K562 (cell line): ENCODE results near the gene RASIP1. TPM values are rescaled to one million over a fixed set of nuclear protein-coding genes. Genes with fewer than 3 reads are reported as not detected.
A peak's percentile ranks its signal among the peaks of the same experiment; 100 is the strongest.

Source experiments
- ATAC-seq: fragments of 200-7000 bp; cut with Tn5 transposase; 3 replicates; pipeline ENCODE4 v1.9.1; 2020; ENCODE audit warnings: moderate library complexity
- BruUV-seq: library from RNA; stranded (reverse); fragments of 400-500 nt; replicated peaks from 2 replicates; lab custom pipeline; 2021; lab: Mats Ljungman, UMichigan
- CTCF ChIA-PET: fragments of 300-600 bp; formaldehyde crosslinking; extraction: SDS; loops from one replicate; lab custom pipeline; 2021; ENCODE audit warnings: low intra/inter-chr PET ratio; lab: Yijun Ruan, JAX
- POLR2A ChIA-PET: fragments of 300-600, 350-650 bp; sonication (Branson Sonifier 250); formaldehyde crosslinking; extraction: SDS; loops from one replicate; lab custom pipeline; 2021; ENCODE audit warnings: antibody characterized with exemption, inconsistent platforms; lab: Yijun Ruan, JAX
- DNase-seq, 4 experiments: peaks; one replicate each; pipeline versions ENCODE4 v3.0.0 to v3.0.0-alpha.2; 2011 to 2018; ENCODE audit warnings: low spot score in 3 of 4, mixed read lengths in 3 of 4; ENCODE audit errors: extremely low read depth in 1 of 4
- FAIRE-seq: peaks from 2 replicates; lab custom pipeline; 2011; peaks lifted over from hg19 to GRCh38; lab: Jason Lieb, UNC
- H2AFZ ChIP-seq: 2 replicates; pipeline ENCODE4 v1.6.0; 2011; ENCODE audit warnings: low read depth, low read length, control low read depth, inconsistent platforms
- H3K27ac ChIP-seq: fragments of 200-600 bp; 3 replicates; pipeline ENCODE4 v1.8.0; 2011; ENCODE audit warnings: low read depth, mild to moderate bottlenecking, control low read depth, inconsistent platforms, low read length, moderate library complexity, mixed read lengths; ENCODE audit errors: extremely low read depth
- H3K27me3 ChIP-seq, 2 experiments: fragments of 300-600 bp in 1 of 2; 2 replicates in 1 of 2; 3 replicates in 1 of 2; pipeline versions ENCODE4 v1.6.0 to v1.8.0; 2011; ENCODE audit warnings: inconsistent platforms in 2 of 2, low read length in 2 of 2, mild to moderate bottlenecking in 1 of 2, mixed read lengths in 1 of 2, moderate library complexity in 1 of 2; ENCODE audit not compliant: control insufficient read depth in 2 of 2, insufficient read depth in 2 of 2
- H3K36me3 ChIP-seq: fragments of 300-600 bp; 3 replicates; pipeline ENCODE4 v1.8.0; 2011; ENCODE audit warnings: mild to moderate bottlenecking, low read length, inconsistent platforms; ENCODE audit not compliant: control insufficient read depth, insufficient read depth
- H3K4me1 ChIP-seq, 2 experiments: fragments of 200-600 bp in 1 of 2; replicated peaks in 1 of 2; 2 replicates in 1 of 2; 3 replicates in 1 of 2; pipeline versions ENCODE4 v1.5.1 to v1.8.0; 2011; ENCODE audit warnings: inconsistent platforms in 2 of 2, low read length in 2 of 2, mild to moderate bottlenecking in 1 of 2, mixed read lengths in 1 of 2, moderate library complexity in 1 of 2; ENCODE audit not compliant: control insufficient read depth in 2 of 2, insufficient read depth in 2 of 2
- H3K4me2 ChIP-seq: 2 replicates; pipeline ENCODE4 v1.6.1; 2011; ENCODE audit warnings: low read length, control low read depth, inconsistent platforms, mixed read lengths; ENCODE audit not compliant: insufficient read depth
- H3K4me3 ChIP-seq: fragments of 200-600 bp; sonication (generic), shearing (Covaris generic); 2 replicates; pipeline ENCODE4 v1.5.1; 2016; ENCODE audit warnings: control low read depth, inconsistent platforms
- H3K79me2 ChIP-seq: fragments of 200-600 bp; 3 replicates; pipeline ENCODE4 v1.8.0; 2011; ENCODE audit warnings: low read length, inconsistent platforms; ENCODE audit not compliant: control insufficient read depth, insufficient read depth
- H3K9ac ChIP-seq, 2 experiments: 2 replicates each; pipeline versions ENCODE4 v1.6.0 to v1.6.1; 2011; ENCODE audit warnings: low read depth in 2 of 2, low read length in 2 of 2, control low read depth in 1 of 2, inconsistent platforms in 1 of 2, mild to moderate bottlenecking in 1 of 2, mixed read lengths in 1 of 2; ENCODE audit not compliant: insufficient read depth in 1 of 2
- H3K9me1 ChIP-seq: one replicate; pipeline ENCODE4 v1.6.0; 2011; ENCODE audit warnings: inconsistent platforms, mild to moderate bottlenecking, low read length, moderate library complexity; ENCODE audit not compliant: control insufficient read depth, insufficient read depth
- H3K9me3 ChIP-seq: replicated peaks from 2 replicates; pipeline ENCODE4 v1.5.1; 2011; ENCODE audit warnings: low read depth, low read length, inconsistent platforms; ENCODE audit not compliant: control insufficient read depth, insufficient read depth
- H4K20me1 ChIP-seq: replicated peaks from 2 replicates; pipeline ENCODE4 v1.6.1; 2011; ENCODE audit warnings: low read length, inconsistent platforms, mixed read lengths; ENCODE audit not compliant: control insufficient read depth, insufficient read depth
- CTBP1 ChIP-seq: fragments of 450-650 bp; IDR thresholded peaks from 2 replicates; pipeline ENCODE4 v1.6.1; 2016; ENCODE audit warnings: borderline replicate concordance
- GTF2E2 ChIP-seq: fragments of 200-800 bp; sonication (Bioruptor generic); IDR thresholded peaks from 2 replicates; pipeline ENCODE4 v1.6.1; 2016; ENCODE audit warnings: missing genetic modification characterization, missing compliant biosample characterization
- HIVEP1 ChIP-seq: fragments of 250-450 bp; sonication (Bioruptor Pico); IDR thresholded peaks from 2 replicates; pipeline ENCODE4 v1.4.0; 2020; ENCODE audit warnings: mild to moderate bottlenecking
- ILF3 ChIP-seq: fragments of 450-650 bp; IDR thresholded peaks from 2 replicates; pipeline ENCODE4 v1.6.1; 2018; ENCODE audit warnings: antibody characterized with exemption, mild to moderate bottlenecking, moderate library complexity, borderline replicate concordance
- MEF2D ChIP-seq: conservative IDR thresholded peaks from 2 replicates; pipeline ENCODE4 v1.6.1; 2016; ENCODE audit warnings: low read depth, missing genetic modification characterization, missing compliant biosample characterization
- MYNN ChIP-seq, 2 experiments: sonication (generic); formaldehyde crosslinking in 1 of 2; IDR thresholded peaks; 2 replicates each; pipeline versions ENCODE4 v1.5.0 to v1.6.1; 2016 to 2020; ENCODE audit warnings: antibody characterized with exemption in 1 of 2, missing genetic modification reagents in 1 of 2
- PHF20 ChIP-seq: fragments of 450-650 bp; IDR thresholded peaks from 2 replicates; pipeline ENCODE4 v1.6.1; 2018; ENCODE audit not compliant: partially characterized antibody
- RBM17 ChIP-seq: fragments of 200-400 bp; formaldehyde crosslinking; IDR thresholded peaks from 2 replicates; pipeline ENCODE4 v1.6.1; 2017; ENCODE audit warnings: low read depth, mild to moderate bottlenecking, low read length, borderline replicate concordance
- TEAD4 ChIP-seq, 2 experiments: sonication (generic) in 1 of 2; formaldehyde crosslinking in 1 of 2; IDR thresholded peaks; 2 replicates each; pipeline versions ENCODE4 v1.6.1 to v1.8.0; 2012 to 2022; ENCODE audit warnings: borderline replicate concordance in 1 of 2, inconsistent platforms in 1 of 2, low read length in 1 of 2, mild to moderate bottlenecking in 1 of 2, missing genetic modification reagents in 1 of 2
- YBX1 ChIP-seq: fragments of 450-650 bp; IDR thresholded peaks from 2 replicates; pipeline ENCODE4 v1.7.1; 2016; ENCODE audit warnings: mild to moderate bottlenecking
- ZKSCAN3 ChIP-seq: fragments of 250-450 bp; sonication (Bioruptor Pico); IDR thresholded peaks from 2 replicates; pipeline ENCODE4 v1.4.0; 2020
- ZNF165 ChIP-seq: fragments of 250-450 bp; sonication (Bioruptor Pico); IDR thresholded peaks from 2 replicates; pipeline ENCODE4 v1.4.0; 2020; ENCODE audit warnings: borderline replicate concordance
- ZNF583 ChIP-seq: fragments of 250-450 bp; sonication (Bioruptor Pico); IDR thresholded peaks from 2 replicates; pipeline ENCODE4 v1.4.0; 2020
- WGBS: fragments of 100-300 bp; shearing (Covaris generic); methylation state at CpG from one replicate; pipeline ENCODE4 v1.1.6; 2016; ENCODE audit warnings: low coverage, mixed read lengths; ENCODE audit not compliant: insufficient coverage; ENCODE audit errors: missing lambda C conversion rate; 5-methylcytosine and 5-hydroxymethylcytosine counted together
- in situ Hi-C: fragments of 300-500 bp; cut with MboI; formaldehyde crosslinking; loops from 4 replicates; pipeline ENCODE4 v1.15.0; 2018; ENCODE audit warnings: inconsistent platforms, mixed read lengths
- intact Hi-C: fragments of 100-400 bp; cut with micrococcal nuclease; formaldehyde crosslinking; loops from 2 replicates; pipeline ENCODE4 v1.14.2; 2022
- polyA plus RNA-seq, 8 experiments: library from polyadenylated mRNA; depleted of rRNA in 4 of 8; stranded (reverse) in 5 of 8; unstranded in 3 of 8; fragments of >200 nt; fragmentation: Nextera tagmentation in 2 of 8; fragmentation: Illumina TruSeq in 1 of 8; extraction: Ambion mirVana in 2 of 8; extraction: Trizol in 1 of 8; gene quantifications; 2 replicates each; pipeline versions ENCODE4 v1.2.1 to v1.2.3, GENCODE V29; 2011 to 2014; ENCODE audit warnings: inconsistent platforms in 1 of 8, missing spikeins in 1 of 8
- total RNA-seq, 7 experiments: library from RNA; depleted of rRNA in 6 of 7; stranded (reverse); fragments of >200 nt in 6 of 7; fragmentation: Illumina TruSeq in 2 of 7; extraction: Trizol in 2 of 7; gene quantifications; 2 replicates each; pipeline versions ENCODE4 v1.2.1 to v1.2.3, GENCODE V29; 2011 to 2021; ENCODE audit warnings: low replicate concordance in 1 of 7
- TF ChIP-seq, protein P1 (sequence below), 2 experiments: fragments of 450-650 bp in 1 of 2; sonication (generic) in 1 of 2; formaldehyde crosslinking; conservative IDR thresholded peaks; 2 replicates each; pipeline versions ENCODE4 v1.4.0 to v1.8.1; 2020 to 2022; ENCODE audit warnings: mild to moderate bottlenecking in 1 of 2, missing genetic modification reagents in 1 of 2
- TF ChIP-seq, protein P2 (sequence below): fragments of 250-450 bp; sonication (Bioruptor Pico); IDR thresholded peaks from 2 replicates; pipeline ENCODE4 v1.4.0; 2020; ENCODE audit warnings: mild to moderate bottlenecking, moderate library complexity
- TF ChIP-seq, protein P3 (sequence below): fragments of 450-650 bp; IDR thresholded peaks from 2 replicates; pipeline ENCODE4 v1.6.1; 2016; ENCODE audit warnings: missing biosample characterization, missing genetic modification characterization

RASIP1 gene
- total and polyA plus RNA-seq, 9 of the 15 experiments (the other 6 are each of a cell fraction or from before 2014, with no cell fraction given) = 0.20 to 4.7 (median 1.5) TPM

DNA sequence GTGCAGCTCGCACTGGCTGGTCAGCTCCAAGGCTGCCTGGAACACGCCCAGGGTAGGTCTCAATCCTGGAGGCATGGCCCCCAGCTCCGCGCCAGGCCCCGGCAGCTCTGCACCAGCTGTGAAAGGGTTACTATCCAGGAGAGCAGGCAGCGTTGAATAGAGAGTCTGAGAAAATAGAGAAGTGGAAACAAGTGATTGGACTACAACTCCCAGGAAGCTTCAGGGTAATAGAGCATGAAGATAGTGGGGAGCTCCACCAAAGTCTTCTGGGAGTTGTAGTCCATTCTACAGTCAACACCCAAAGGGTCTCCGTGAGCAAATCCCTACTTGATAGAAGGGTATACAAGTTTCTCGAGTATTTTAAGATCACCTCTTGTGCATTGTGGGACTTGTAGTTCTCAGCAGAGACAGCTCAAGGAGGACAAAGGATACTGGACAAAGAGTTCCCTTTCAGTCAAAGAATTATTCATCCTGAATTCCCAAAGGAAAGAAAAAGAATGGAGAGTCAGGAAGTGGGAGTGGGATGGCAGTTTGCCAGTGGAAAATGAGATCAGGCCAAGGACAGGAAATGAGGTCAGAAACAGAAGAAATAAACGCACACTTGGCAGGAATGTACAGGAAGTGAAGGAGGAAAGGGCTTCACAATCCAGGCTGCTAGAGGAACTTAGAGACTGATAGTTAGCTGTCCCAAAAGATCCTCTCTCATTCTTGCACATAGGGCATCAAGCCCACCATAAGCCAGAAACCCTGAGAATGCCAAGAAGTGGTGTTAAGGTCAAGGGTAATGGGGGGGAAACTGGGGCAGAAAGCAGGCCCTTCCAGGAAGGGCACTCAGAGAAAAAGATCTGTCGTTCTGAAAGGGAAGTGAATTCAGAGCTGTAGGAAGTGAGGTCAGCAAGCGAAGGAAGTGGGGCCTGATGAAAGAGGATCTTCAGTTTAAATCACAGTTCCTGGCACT, 15.3 kb downstream of the RASIP1 start:
- DNase-seq (peak; percentile 71 to 81 (median 76)), FAIRE-seq (peak; percentile 84), ATAC-seq (peak; percentile 76)
- Histone ChIP-seq H3K4me2 (peak overlapping the region; percentile 58), H3K36me3 (peaks cover 4% of the 10 kb centered on the region; the same call in 2 of the 3 replicates), H3K79me2 (no peaks in the 10 kb centered on the region), H3K27me3 (no peaks in the 10 kb centered on the region), H3K4me3 (no peak overlapping the region), H3K9me3 (no peaks in the 10 kb centered on the region), H3K9ac (peak overlapping the region; percentile 49 to 50; a peak in 3 of 4 replicates), H3K4me1 (peaks cover 12 to 29% of the 10 kb centered on the region in 2 experiments; a peak in 4 of 5 replicates), H2AFZ (peak overlapping the region; percentile 94), H4K20me1 (no peaks in the 10 kb centered on the region), H3K27ac (peak overlapping the region; percentile 87), H3K9me1 (no peaks in the 10 kb centered on the region)
- TSS peak; percentile 67 for BruUV-seq
- ChIA-PET POLR2A (interaction anchor here (0.5 to 1.8 kb wide), 12 partner anchors 8 to 241 kb away, joined by 3 to 10 read pairs (median 4); partner anchors contain the start of genes IZUMO1, RPL18 and SPHK2), CTCF (no interaction called here)
- 33% methylated on average over 11 of the region's 11 CpGs for WGBS
- in situ Hi-C loops = no loop called here
- intact Hi-C loops = no loop called here
- no peak for TF ChIP-seq YBX1
- TF ChIP-seq ILF3 = no peak
- TF ChIP-seq ZNF165 = no peak
- TF ChIP-seq PHF20 = peak; percentile 71
- TF ChIP-seq, protein P1, sequence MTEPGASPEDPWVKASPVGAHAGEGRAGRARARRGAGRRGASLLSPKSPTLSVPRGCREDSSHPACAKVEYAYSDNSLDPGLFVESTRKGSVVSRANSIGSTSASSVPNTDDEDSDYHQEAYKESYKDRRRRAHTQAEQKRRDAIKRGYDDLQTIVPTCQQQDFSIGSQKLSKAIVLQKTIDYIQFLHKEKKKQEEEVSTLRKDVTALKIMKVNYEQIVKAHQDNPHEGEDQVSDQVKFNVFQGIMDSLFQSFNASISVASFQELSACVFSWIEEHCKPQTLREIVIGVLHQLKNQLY (CRISPR knock-in tag; conservative IDR thresholded peaks at IDR 0.05) = no peak
- no peak for TF ChIP-seq CTBP1
- no peak for TF ChIP-seq MYNN (IDR thresholded peaks at IDR 0.05)
- no peak for TF ChIP-seq MYNN (CRISPR knock-in tag; IDR thresholded peaks at IDR 0.05)
- no peak for TF ChIP-seq MEF2D (tag)
- TF ChIP-seq, protein P2, sequence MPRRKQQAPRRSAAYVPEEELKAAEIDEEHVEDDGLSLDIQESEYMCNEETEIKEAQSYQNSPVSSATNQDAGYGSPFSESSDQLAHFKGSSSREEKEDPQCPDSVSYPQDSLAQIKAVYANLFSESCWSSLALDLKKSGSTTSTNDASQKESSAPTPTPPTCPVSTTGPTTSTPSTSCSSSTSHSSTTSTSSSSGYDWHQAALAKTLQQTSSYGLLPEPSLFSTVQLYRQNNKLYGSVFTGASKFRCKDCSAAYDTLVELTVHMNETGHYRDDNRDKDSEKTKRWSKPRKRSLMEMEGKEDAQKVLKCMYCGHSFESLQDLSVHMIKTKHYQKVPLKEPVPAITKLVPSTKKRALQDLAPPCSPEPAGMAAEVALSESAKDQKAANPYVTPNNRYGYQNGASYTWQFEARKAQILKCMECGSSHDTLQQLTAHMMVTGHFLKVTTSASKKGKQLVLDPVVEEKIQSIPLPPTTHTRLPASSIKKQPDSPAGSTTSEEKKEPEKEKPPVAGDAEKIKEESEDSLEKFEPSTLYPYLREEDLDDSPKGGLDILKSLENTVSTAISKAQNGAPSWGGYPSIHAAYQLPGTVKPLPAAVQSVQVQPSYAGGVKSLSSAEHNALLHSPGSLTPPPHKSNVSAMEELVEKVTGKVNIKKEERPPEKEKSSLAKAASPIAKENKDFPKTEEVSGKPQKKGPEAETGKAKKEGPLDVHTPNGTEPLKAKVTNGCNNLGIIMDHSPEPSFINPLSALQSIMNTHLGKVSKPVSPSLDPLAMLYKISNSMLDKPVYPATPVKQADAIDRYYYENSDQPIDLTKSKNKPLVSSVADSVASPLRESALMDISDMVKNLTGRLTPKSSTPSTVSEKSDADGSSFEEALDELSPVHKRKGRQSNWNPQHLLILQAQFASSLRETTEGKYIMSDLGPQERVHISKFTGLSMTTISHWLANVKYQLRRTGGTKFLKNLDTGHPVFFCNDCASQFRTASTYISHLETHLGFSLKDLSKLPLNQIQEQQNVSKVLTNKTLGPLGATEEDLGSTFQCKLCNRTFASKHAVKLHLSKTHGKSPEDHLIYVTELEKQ (CRISPR knock-in tag) = no peak
- TF ChIP-seq TEAD4 (IDR thresholded peaks at IDR 0.05; ENCODE audit: low read length) = peak; percentile 47; the same call in 1 of the 2 replicates
- no peak for TF ChIP-seq TEAD4 (CRISPR knock-in tag; IDR thresholded peaks at IDR 0.05; ENCODE audit: borderline replicate concordance)
- no peak for TF ChIP-seq ZNF583 (CRISPR knock-in tag)
- no peak for TF ChIP-seq RBM17
- TF ChIP-seq, protein P3, sequence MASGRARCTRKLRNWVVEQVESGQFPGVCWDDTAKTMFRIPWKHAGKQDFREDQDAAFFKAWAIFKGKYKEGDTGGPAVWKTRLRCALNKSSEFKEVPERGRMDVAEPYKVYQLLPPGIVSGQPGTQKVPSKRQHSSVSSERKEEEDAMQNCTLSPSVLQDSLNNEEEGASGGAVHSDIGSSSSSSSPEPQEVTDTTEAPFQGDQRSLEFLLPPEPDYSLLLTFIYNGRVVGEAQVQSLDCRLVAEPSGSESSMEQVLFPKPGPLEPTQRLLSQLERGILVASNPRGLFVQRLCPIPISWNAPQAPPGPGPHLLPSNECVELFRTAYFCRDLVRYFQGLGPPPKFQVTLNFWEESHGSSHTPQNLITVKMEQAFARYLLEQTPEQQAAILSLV = no peak
- no peak for TF ChIP-seq ZKSCAN3 (CRISPR knock-in tag)
- no peak for TF ChIP-seq HIVEP1 (CRISPR knock-in tag)
- no peak for TF ChIP-seq GTF2E2 (tag)
